Measurements from ENCODE around the gene CDC42BPA. TPM values are rescaled to one million over a fixed set of nuclear protein-coding genes. Genes with fewer than 3 reads are reported as not detected.

The CDC42BPA gene
- polyA plus RNA-seq, 1 donor from 2014 or later, result 22.9 TPM

DNA sequence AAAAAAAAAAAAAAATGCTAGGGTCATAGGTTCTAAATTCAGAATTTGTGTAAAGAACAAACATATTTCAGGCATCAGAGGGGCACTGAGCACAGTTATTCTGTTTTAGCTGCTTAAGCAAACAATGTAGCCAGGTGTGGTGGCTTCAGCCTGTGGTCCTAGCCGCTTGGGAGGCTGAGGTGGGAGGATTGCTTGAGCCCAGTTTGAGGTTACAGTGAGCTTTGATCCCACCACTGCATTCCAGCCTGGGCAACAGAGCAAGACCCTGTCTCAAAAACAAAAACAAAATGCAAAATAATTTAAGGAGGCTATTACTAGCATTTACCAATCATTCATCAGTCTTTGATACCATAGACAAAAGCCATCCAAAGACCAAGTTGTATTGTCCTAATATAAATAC is 49.7 kb upstream of the CDC42BPA start:
- no peak overlapping the region for H3K4me2 ChIP-seq (ENCODE audit: low read length)
- H3K9me2 ChIP-seq (ENCODE audit: insufficient read depth, low read length), result no peaks in the 10 kb centered on the region
- no peaks in the 10 kb centered on the region for H3F3A ChIP-seq (ENCODE audit: insufficient read depth, low read length, poor library complexity, severe bottlenecking)
- H3K9ac ChIP-seq (ENCODE audit: low read length), result no peak overlapping the region
- H3K9me3 ChIP-seq (ENCODE audit: low read length), result no peaks in the 10 kb centered on the region
- no peaks in the 10 kb centered on the region for H4K20me1 ChIP-seq (ENCODE audit: insufficient read depth)
- TF ChIP-seq MXI1 (conservative IDR thresholded peaks at IDR 0.05; ENCODE audit: poor library complexity, severe bottlenecking), result no peak
- no peak for TF ChIP-seq SMC3 (conservative IDR thresholded peaks at IDR 0.05; ENCODE audit: poor library complexity)
- TF ChIP-seq, protein P1, sequence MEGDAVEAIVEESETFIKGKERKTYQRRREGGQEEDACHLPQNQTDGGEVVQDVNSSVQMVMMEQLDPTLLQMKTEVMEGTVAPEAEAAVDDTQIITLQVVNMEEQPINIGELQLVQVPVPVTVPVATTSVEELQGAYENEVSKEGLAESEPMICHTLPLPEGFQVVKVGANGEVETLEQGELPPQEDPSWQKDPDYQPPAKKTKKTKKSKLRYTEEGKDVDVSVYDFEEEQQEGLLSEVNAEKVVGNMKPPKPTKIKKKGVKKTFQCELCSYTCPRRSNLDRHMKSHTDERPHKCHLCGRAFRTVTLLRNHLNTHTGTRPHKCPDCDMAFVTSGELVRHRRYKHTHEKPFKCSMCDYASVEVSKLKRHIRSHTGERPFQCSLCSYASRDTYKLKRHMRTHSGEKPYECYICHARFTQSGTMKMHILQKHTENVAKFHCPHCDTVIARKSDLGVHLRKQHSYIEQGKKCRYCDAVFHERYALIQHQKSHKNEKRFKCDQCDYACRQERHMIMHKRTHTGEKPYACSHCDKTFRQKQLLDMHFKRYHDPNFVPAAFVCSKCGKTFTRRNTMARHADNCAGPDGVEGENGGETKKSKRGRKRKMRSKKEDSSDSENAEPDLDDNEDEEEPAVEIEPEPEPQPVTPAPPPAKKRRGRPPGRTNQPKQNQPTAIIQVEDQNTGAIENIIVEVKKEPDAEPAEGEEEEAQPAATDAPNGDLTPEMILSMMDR (IDR thresholded peaks at IDR 0.05; ENCODE audit: poor library complexity, severe bottlenecking), result no peak
- TF ChIP-seq EZH2 (IDR thresholded peaks at IDR 0.05; ENCODE audit: borderline replicate concordance, insufficient read depth, low read length, poor library complexity, severe bottlenecking), result no peak
- TF ChIP-seq RAD21 (conservative IDR thresholded peaks at IDR 0.05), result no peak
- TF ChIP-seq, protein P2, sequence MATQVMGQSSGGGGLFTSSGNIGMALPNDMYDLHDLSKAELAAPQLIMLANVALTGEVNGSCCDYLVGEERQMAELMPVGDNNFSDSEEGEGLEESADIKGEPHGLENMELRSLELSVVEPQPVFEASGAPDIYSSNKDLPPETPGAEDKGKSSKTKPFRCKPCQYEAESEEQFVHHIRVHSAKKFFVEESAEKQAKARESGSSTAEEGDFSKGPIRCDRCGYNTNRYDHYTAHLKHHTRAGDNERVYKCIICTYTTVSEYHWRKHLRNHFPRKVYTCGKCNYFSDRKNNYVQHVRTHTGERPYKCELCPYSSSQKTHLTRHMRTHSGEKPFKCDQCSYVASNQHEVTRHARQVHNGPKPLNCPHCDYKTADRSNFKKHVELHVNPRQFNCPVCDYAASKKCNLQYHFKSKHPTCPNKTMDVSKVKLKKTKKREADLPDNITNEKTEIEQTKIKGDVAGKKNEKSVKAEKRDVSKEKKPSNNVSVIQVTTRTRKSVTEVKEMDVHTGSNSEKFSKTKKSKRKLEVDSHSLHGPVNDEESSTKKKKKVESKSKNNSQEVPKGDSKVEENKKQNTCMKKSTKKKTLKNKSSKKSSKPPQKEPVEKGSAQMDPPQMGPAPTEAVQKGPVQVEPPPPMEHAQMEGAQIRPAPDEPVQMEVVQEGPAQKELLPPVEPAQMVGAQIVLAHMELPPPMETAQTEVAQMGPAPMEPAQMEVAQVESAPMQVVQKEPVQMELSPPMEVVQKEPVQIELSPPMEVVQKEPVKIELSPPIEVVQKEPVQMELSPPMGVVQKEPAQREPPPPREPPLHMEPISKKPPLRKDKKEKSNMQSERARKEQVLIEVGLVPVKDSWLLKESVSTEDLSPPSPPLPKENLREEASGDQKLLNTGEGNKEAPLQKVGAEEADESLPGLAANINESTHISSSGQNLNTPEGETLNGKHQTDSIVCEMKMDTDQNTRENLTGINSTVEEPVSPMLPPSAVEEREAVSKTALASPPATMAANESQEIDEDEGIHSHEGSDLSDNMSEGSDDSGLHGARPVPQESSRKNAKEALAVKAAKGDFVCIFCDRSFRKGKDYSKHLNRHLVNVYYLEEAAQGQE (IDR thresholded peaks at IDR 0.05; ENCODE audit: borderline replicate concordance), result no peak
- TF ChIP-seq TAF1 (IDR thresholded peaks at IDR 0.05; ENCODE audit: low read depth), result no peak
- TF ChIP-seq POLR2AphosphoS5 (IDR thresholded peaks at IDR 0.05), result no peak
- no peak for TF ChIP-seq EP300 (conservative IDR thresholded peaks at IDR 0.05; ENCODE audit: poor library complexity, severe bottlenecking)
- H2AFZ ChIP-seq (ENCODE audit: low read depth, low read length), result no peak overlapping the region
- no peaks in the 10 kb centered on the region for H3K79me2 ChIP-seq (replicated peaks; ENCODE audit: insufficient read depth, low read length)
- no peaks in the 10 kb centered on the region for H3K27me3 ChIP-seq (ENCODE audit: insufficient read depth, low read depth, low read length)
- H3K36me3 ChIP-seq (ENCODE audit: insufficient read depth, low read length), result no peaks in the 10 kb centered on the region
- no peak overlapping the region for H3K4me3 ChIP-seq (ENCODE audit: low read length)
- H3K27ac ChIP-seq (ENCODE audit: low read length), result no peak overlapping the region

DNA sequence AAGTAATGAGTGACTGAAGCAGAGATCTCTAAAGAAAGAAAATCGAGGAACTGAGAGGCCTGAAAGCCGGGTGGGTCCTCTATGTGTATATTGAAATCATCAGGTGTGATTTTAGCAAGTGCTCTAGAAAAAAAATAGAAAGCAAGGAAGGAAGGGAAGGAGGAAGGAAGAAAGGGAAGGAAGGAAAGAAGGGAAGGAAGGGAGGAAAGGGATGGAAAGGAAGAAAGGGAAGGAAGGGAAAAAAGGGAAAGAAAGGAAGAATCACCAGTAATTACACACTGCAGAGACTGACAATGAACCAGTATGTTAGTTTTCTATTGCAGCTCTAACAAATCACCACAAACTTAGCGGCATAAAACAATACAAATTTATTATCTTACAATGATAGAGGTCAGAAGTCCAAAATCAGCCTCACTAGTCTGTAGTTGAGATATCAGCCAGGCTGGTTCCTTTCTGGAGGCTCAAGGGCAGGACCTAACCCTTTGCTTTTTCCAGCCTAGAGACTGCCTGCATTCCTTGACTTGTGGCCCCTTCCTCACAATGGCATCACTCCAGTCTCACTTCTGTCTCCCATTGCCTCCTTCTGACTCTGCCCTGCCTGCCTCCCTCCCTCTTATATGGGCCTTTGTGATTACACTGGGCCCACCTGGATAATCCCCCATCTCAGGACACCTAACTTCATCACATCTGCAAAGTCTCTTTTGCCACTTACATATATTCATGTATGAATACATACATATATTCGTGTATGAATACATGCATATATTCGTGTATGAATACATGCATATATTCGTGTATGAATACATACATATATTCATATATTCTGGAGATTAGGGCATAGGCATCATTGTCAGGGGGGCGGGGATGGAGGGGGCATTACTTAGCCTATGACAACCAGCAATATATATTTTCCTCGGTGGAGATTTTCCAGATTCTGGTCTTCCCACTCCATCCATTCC is 47.5 kb upstream of the CDC42BPA start:
- H3F3A ChIP-seq (ENCODE audit: insufficient read depth, low read length, poor library complexity, severe bottlenecking), result no peaks in the 10 kb centered on the region
- no peaks in the 10 kb centered on the region for H3K27me3 ChIP-seq (ENCODE audit: insufficient read depth, low read depth, low read length)
- no peak overlapping the region for H3K4me2 ChIP-seq (ENCODE audit: low read length)
- no peaks in the 10 kb centered on the region for H4K20me1 ChIP-seq (ENCODE audit: insufficient read depth)
- no peaks in the 10 kb centered on the region for H3K9me2 ChIP-seq (ENCODE audit: insufficient read depth, low read length)
- no peak overlapping the region for H3K9ac ChIP-seq (ENCODE audit: low read length)
- H3K27ac ChIP-seq (ENCODE audit: low read length), result no peak overlapping the region
- H2AFZ ChIP-seq (ENCODE audit: low read depth, low read length), result no peak overlapping the region
- no peaks in the 10 kb centered on the region for H3K79me2 ChIP-seq (replicated peaks; ENCODE audit: insufficient read depth, low read length)
- H3K4me3 ChIP-seq (ENCODE audit: low read length), result no peak overlapping the region
- H3K9me3 ChIP-seq (ENCODE audit: low read length), result no peaks in the 10 kb centered on the region
- TF ChIP-seq EP300 (conservative IDR thresholded peaks at IDR 0.05; ENCODE audit: poor library complexity, severe bottlenecking) (no peak), MXI1 (conservative IDR thresholded peaks at IDR 0.05; ENCODE audit: poor library complexity, severe bottlenecking) (no peak), RAD21 (conservative IDR thresholded peaks at IDR 0.05) (no peak), POLR2AphosphoS5 (IDR thresholded peaks at IDR 0.05) (no peak), TAF1 (IDR thresholded peaks at IDR 0.05; ENCODE audit: low read depth) (no peak), EZH2 (IDR thresholded peaks at IDR 0.05; ENCODE audit: borderline replicate concordance, insufficient read depth, low read length, poor library complexity, severe bottlenecking) (no peak), SMC3 (conservative IDR thresholded peaks at IDR 0.05; ENCODE audit: poor library complexity) (no peak)
- TF ChIP-seq, protein P1 (IDR thresholded peaks at IDR 0.05; ENCODE audit: poor library complexity, severe bottlenecking), result no peak
- TF ChIP-seq, protein P2 (IDR thresholded peaks at IDR 0.05; ENCODE audit: borderline replicate concordance), result no peak
- no peaks in the 10 kb centered on the region for H3K36me3 ChIP-seq (ENCODE audit: insufficient read depth, low read length)
